K562 (cell line): ENCODE results near the gene ACAP3. TPM values are rescaled to one million over a fixed set of nuclear protein-coding genes. Genes with fewer than 3 reads are reported as not detected.

Source experiments
- ATAC-seq: fragments of 200-7000 bp; cut with Tn5 transposase; 3 replicates; pipeline ENCODE4 v1.9.1; 2020; ENCODE audit warnings: moderate library complexity
- BruUV-seq: library from RNA; stranded (reverse); fragments of 400-500 nt; replicated peaks from 2 replicates; lab custom pipeline; 2021; lab: Mats Ljungman, UMichigan
- CTCF ChIA-PET: fragments of 300-600 bp; formaldehyde crosslinking; extraction: SDS; loops from one replicate; lab custom pipeline; 2021; ENCODE audit warnings: low intra/inter-chr PET ratio; lab: Yijun Ruan, JAX
- POLR2A ChIA-PET: fragments of 300-600, 350-650 bp; sonication (Branson Sonifier 250); formaldehyde crosslinking; extraction: SDS; loops from one replicate; lab custom pipeline; 2021; ENCODE audit warnings: antibody characterized with exemption, inconsistent platforms; lab: Yijun Ruan, JAX
- DNase-seq, 4 experiments: peaks; one replicate each; pipeline versions ENCODE4 v3.0.0 to v3.0.0-alpha.2; 2011 to 2018; ENCODE audit warnings: low spot score in 3 of 4, mixed read lengths in 3 of 4; ENCODE audit errors: extremely low read depth in 1 of 4
- FAIRE-seq: peaks from 2 replicates; lab custom pipeline; 2011; peaks lifted over from hg19 to GRCh38; lab: Jason Lieb, UNC
- H2AFZ ChIP-seq: 2 replicates; pipeline ENCODE4 v1.6.0; 2011; ENCODE audit warnings: low read depth, low read length, control low read depth, inconsistent platforms
- H3K27ac ChIP-seq: fragments of 200-600 bp; 3 replicates; pipeline ENCODE4 v1.8.0; 2011; ENCODE audit warnings: low read depth, mild to moderate bottlenecking, control low read depth, inconsistent platforms, low read length, moderate library complexity, mixed read lengths; ENCODE audit errors: extremely low read depth
- H3K27me3 ChIP-seq, 2 experiments: fragments of 300-600 bp in 1 of 2; 2 replicates in 1 of 2; 3 replicates in 1 of 2; pipeline versions ENCODE4 v1.6.0 to v1.8.0; 2011; ENCODE audit warnings: inconsistent platforms in 2 of 2, low read length in 2 of 2, mild to moderate bottlenecking in 1 of 2, mixed read lengths in 1 of 2, moderate library complexity in 1 of 2; ENCODE audit not compliant: control insufficient read depth in 2 of 2, insufficient read depth in 2 of 2
- H3K36me3 ChIP-seq: fragments of 300-600 bp; 3 replicates; pipeline ENCODE4 v1.8.0; 2011; ENCODE audit warnings: mild to moderate bottlenecking, low read length, inconsistent platforms; ENCODE audit not compliant: control insufficient read depth, insufficient read depth
- H3K4me1 ChIP-seq, 2 experiments: fragments of 200-600 bp in 1 of 2; replicated peaks in 1 of 2; 2 replicates in 1 of 2; 3 replicates in 1 of 2; pipeline versions ENCODE4 v1.5.1 to v1.8.0; 2011; ENCODE audit warnings: inconsistent platforms in 2 of 2, low read length in 2 of 2, mild to moderate bottlenecking in 1 of 2, mixed read lengths in 1 of 2, moderate library complexity in 1 of 2; ENCODE audit not compliant: control insufficient read depth in 2 of 2, insufficient read depth in 2 of 2
- H3K4me2 ChIP-seq: 2 replicates; pipeline ENCODE4 v1.6.1; 2011; ENCODE audit warnings: low read length, control low read depth, inconsistent platforms, mixed read lengths; ENCODE audit not compliant: insufficient read depth
- H3K4me3 ChIP-seq: fragments of 200-600 bp; sonication (generic), shearing (Covaris generic); 2 replicates; pipeline ENCODE4 v1.5.1; 2016; ENCODE audit warnings: control low read depth, inconsistent platforms
- H3K79me2 ChIP-seq: fragments of 200-600 bp; 3 replicates; pipeline ENCODE4 v1.8.0; 2011; ENCODE audit warnings: low read length, inconsistent platforms; ENCODE audit not compliant: control insufficient read depth, insufficient read depth
- H3K9ac ChIP-seq, 2 experiments: 2 replicates each; pipeline versions ENCODE4 v1.6.0 to v1.6.1; 2011; ENCODE audit warnings: low read depth in 2 of 2, low read length in 2 of 2, control low read depth in 1 of 2, inconsistent platforms in 1 of 2, mild to moderate bottlenecking in 1 of 2, mixed read lengths in 1 of 2; ENCODE audit not compliant: insufficient read depth in 1 of 2
- H3K9me1 ChIP-seq: one replicate; pipeline ENCODE4 v1.6.0; 2011; ENCODE audit warnings: inconsistent platforms, mild to moderate bottlenecking, low read length, moderate library complexity; ENCODE audit not compliant: control insufficient read depth, insufficient read depth
- H3K9me3 ChIP-seq: replicated peaks from 2 replicates; pipeline ENCODE4 v1.5.1; 2011; ENCODE audit warnings: low read depth, low read length, inconsistent platforms; ENCODE audit not compliant: control insufficient read depth, insufficient read depth
- H4K20me1 ChIP-seq: replicated peaks from 2 replicates; pipeline ENCODE4 v1.6.1; 2011; ENCODE audit warnings: low read length, inconsistent platforms, mixed read lengths; ENCODE audit not compliant: control insufficient read depth, insufficient read depth
- GATA2 ChIP-seq: sonication (generic); formaldehyde crosslinking; IDR thresholded peaks from 2 replicates; pipeline ENCODE4 v1.4.0; 2020; ENCODE audit warnings: mild to moderate bottlenecking, missing genetic modification reagents
- HCFC1 ChIP-seq: IDR thresholded peaks from 2 replicates; pipeline ENCODE4 v1.6.1; 2012; ENCODE audit warnings: low read depth, low read length, improper control_type of control experiment
- HOMEZ ChIP-seq: fragments of 250-450 bp; sonication (Bioruptor Pico); IDR thresholded peaks from 2 replicates; pipeline ENCODE4 v1.4.0; 2020; ENCODE audit warnings: mild to moderate bottlenecking, moderate library complexity
- JUN ChIP-seq, 2 experiments: sonication (generic) in 1 of 2; formaldehyde crosslinking in 1 of 2; IDR thresholded peaks; 2 replicates each; pipeline versions ENCODE4 v1.6.1 to v1.8.0; 2012 to 2022; ENCODE audit warnings: borderline replicate concordance in 2 of 2, mild to moderate bottlenecking in 2 of 2, improper control_type of control experiment in 1 of 2, low read depth in 1 of 2, low read length in 1 of 2, missing genetic modification reagents in 1 of 2
- MBD2 ChIP-seq: sonication (generic); IDR thresholded peaks from 2 replicates; pipeline ENCODE4 v1.6.1; 2016; ENCODE audit warnings: low read depth, borderline replicate concordance
- MCM5 ChIP-seq: fragments of 450-650 bp; IDR thresholded peaks from 2 replicates; pipeline ENCODE4 v1.6.1; 2016; ENCODE audit warnings: low read depth
- RAD21 ChIP-seq, 2 experiments: fragments of 250-450 bp in 1 of 2; fragments of 450-650 bp in 1 of 2; sonication (Bioruptor Pico) in 1 of 2; formaldehyde crosslinking in 1 of 2; IDR thresholded peaks in 1 of 2; conservative IDR thresholded peaks in 1 of 2; 2 replicates each; pipeline versions ENCODE4 v1.4.0 to v1.8.0; 2020 to 2022; ENCODE audit warnings: mild to moderate bottlenecking in 2 of 2, moderate library complexity in 1 of 2
- RBM22 ChIP-seq: fragments of 200-400 bp; formaldehyde crosslinking; IDR thresholded peaks from 2 replicates; pipeline ENCODE4 v1.6.1; 2018; ENCODE audit warnings: low read length, low read depth; ENCODE audit not compliant: poor library complexity, severe bottlenecking
- SAP30 ChIP-seq: fragments of 200-600 bp; sonication (generic); IDR thresholded peaks from 2 replicates; pipeline ENCODE4 v1.6.1; 2012; ENCODE audit warnings: borderline replicate concordance, low read depth, mild to moderate bottlenecking, moderate library complexity, low read length, control low read depth, inconsistent platforms; ENCODE audit not compliant: insufficient read depth, poor library complexity, severe bottlenecking
- ZFP36 ChIP-seq: fragments of 150-350 bp; IDR thresholded peaks from 2 replicates; pipeline ENCODE4 v1.6.1; 2018; ENCODE audit warnings: low read length, low read depth; ENCODE audit not compliant: partially characterized antibody
- ZNF316 ChIP-seq: fragments of 450-650 bp; IDR thresholded peaks from 2 replicates; pipeline ENCODE4 v1.6.1; 2016
- ZNF395 ChIP-seq: fragments of 200-800 bp; sonication (Bioruptor generic); IDR thresholded peaks from 2 replicates; pipeline ENCODE4 v1.6.1; 2017; ENCODE audit warnings: missing genetic modification characterization, missing compliant biosample characterization
- WGBS: fragments of 100-300 bp; shearing (Covaris generic); methylation state at CpG from one replicate; pipeline ENCODE4 v1.1.6; 2016; ENCODE audit warnings: low coverage, mixed read lengths; ENCODE audit not compliant: insufficient coverage; ENCODE audit errors: missing lambda C conversion rate; 5-methylcytosine and 5-hydroxymethylcytosine counted together
- in situ Hi-C: fragments of 300-500 bp; cut with MboI; formaldehyde crosslinking; loops from 4 replicates; pipeline ENCODE4 v1.15.0; 2018; ENCODE audit warnings: inconsistent platforms, mixed read lengths
- intact Hi-C: fragments of 100-400 bp; cut with micrococcal nuclease; formaldehyde crosslinking; loops from 2 replicates; pipeline ENCODE4 v1.14.2; 2022
- polyA plus RNA-seq, 8 experiments: library from polyadenylated mRNA; depleted of rRNA in 4 of 8; stranded (reverse) in 5 of 8; unstranded in 3 of 8; fragments of >200 nt; fragmentation: Nextera tagmentation in 2 of 8; fragmentation: Illumina TruSeq in 1 of 8; extraction: Ambion mirVana in 2 of 8; extraction: Trizol in 1 of 8; gene quantifications; 2 replicates each; pipeline versions ENCODE4 v1.2.1 to v1.2.3, GENCODE V29; 2011 to 2014; ENCODE audit warnings: inconsistent platforms in 1 of 8, missing spikeins in 1 of 8
- total RNA-seq, 7 experiments: library from RNA; depleted of rRNA in 6 of 7; stranded (reverse); fragments of >200 nt in 6 of 7; fragmentation: Illumina TruSeq in 2 of 7; extraction: Trizol in 2 of 7; gene quantifications; 2 replicates each; pipeline versions ENCODE4 v1.2.1 to v1.2.3, GENCODE V29; 2011 to 2021; ENCODE audit warnings: low replicate concordance in 1 of 7
- TF ChIP-seq, protein P1 (sequence below): fragments of 250-450 bp; sonication (Bioruptor Pico); IDR thresholded peaks from 2 replicates; pipeline ENCODE4 v1.8.0; 2021; ENCODE audit warnings: moderate library complexity, mild to moderate bottlenecking, inconsistent platforms

ACAP3 gene
- total and polyA plus RNA-seq, 9 of the 15 experiments (the other 6 are each of a cell fraction or from before 2014, with no cell fraction given) = 0.01 to 49.0 (median 12.0) TPM

DNA sequence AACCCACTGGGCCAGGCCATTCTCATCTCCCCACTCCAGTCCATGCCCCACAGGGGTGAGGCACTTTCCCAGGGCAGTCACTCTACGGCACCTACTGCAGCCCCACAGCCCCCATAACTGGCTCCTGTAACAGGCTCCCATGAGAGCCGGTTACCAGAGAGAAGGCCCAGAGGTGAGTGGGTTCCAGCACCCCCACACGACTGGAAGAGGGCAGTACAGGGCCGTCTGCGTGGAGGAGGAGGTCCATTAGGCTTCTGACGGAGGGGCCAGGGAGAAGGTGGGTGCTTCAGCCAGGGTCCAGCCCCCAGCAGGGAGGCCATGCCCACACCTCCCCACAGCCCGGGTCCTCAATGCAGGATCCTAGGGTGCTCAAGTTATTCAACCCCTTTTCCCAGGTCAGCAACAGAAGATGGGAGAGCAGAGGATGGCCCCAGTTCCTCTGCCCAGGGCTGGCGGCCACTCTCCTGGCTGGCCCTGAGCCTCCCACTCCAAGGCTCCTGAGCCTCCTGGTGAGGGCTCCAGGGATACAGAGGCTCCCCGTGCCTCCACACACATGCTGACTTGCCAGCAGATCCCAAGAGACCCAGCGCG lies 1.6 kb downstream of the ACAP3 start:
- H3K4me3 ChIP-seq = peak overlapping the region; percentile 94
- peaks cover 24% of the 10 kb centered on the region; the same call in 1 of the 2 replicates for H4K20me1 ChIP-seq
- no peaks in the 10 kb centered on the region for H3K27me3 ChIP-seq
- peak; percentile 30 for ATAC-seq
- peak in 2 of 4 experiments; percentile 58 to 80 for DNase-seq
- peak overlapping the region; percentile 62 for H3K27ac ChIP-seq
- peaks cover 5% of the 10 kb centered on the region for H3K9me1 ChIP-seq
- H2AFZ ChIP-seq = 0 out of 2 replicates have a peak overlapping the region, but pooled peaks have one; percentile 51
- peaks cover 54% of the 10 kb centered on the region for H3K79me2 ChIP-seq
- ChIA-PET CTCF (no interaction called here), POLR2A (interaction anchor here (0.5 to 0.6 kb wide), 2 partner anchors 9 to 80 kb away, joined by 3 read pairs; no protein-coding TSS in a partner anchor)
- FAIRE-seq = peak; percentile 71
- intact Hi-C loops (loop anchor here (5.0 to 10.0 kb wide), 2 partner anchors 71 to 919 kb away; partner anchors contain the start of genes AURKAIP1 and SKI), in situ Hi-C loops (no loop called here)
- no peaks in the 10 kb centered on the region for H3K9me3 ChIP-seq
- BruUV-seq = no TSS peak
- H3K4me1 ChIP-seq = peaks cover 41 to 94% of the 10 kb centered on the region in 2 experiments
- WGBS = 26% methylated on average over 11 of the region's 11 CpGs
- peaks cover 24% of the 10 kb centered on the region for H3K36me3 ChIP-seq
- H3K4me2 ChIP-seq = peak overlapping the region; percentile 75
- peak overlapping the region; percentile 57 to 97 for H3K9ac ChIP-seq
- TF ChIP-seq MCM5 (no peak), HCFC1 (no peak), ZFP36 (peak; percentile 66), RBM22 (no peak), MBD2 (no peak), GATA2 (CRISPR knock-in tag) (no peak), ZNF316 (no peak), SAP30 (no peak), JUN (IDR thresholded peaks at IDR 0.05; ENCODE audit: borderline replicate concordance, low read depth, low read length) (no peak), JUN (CRISPR knock-in tag; IDR thresholded peaks at IDR 0.05; ENCODE audit: borderline replicate concordance) (no peak), ZNF395 (no peak), HOMEZ (CRISPR knock-in tag) (no peak), RAD21 (CRISPR knock-in tag; conservative IDR thresholded peaks at IDR 0.05 in 1 of 2, IDR thresholded peaks at IDR 0.05 in 1 of 2) (peak in 1 of 2 experiments; percentile 32; a peak in 2 of 4 replicates)
- TF ChIP-seq, protein P1, sequence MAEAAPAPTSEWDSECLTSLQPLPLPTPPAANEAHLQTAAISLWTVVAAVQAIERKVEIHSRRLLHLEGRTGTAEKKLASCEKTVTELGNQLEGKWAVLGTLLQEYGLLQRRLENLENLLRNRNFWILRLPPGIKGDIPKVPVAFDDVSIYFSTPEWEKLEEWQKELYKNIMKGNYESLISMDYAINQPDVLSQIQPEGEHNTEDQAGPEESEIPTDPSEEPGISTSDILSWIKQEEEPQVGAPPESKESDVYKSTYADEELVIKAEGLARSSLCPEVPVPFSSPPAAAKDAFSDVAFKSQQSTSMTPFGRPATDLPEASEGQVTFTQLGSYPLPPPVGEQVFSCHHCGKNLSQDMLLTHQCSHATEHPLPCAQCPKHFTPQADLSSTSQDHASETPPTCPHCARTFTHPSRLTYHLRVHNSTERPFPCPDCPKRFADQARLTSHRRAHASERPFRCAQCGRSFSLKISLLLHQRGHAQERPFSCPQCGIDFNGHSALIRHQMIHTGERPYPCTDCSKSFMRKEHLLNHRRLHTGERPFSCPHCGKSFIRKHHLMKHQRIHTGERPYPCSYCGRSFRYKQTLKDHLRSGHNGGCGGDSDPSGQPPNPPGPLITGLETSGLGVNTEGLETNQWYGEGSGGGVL = no peak
